GM13977 (cell line): ENCODE results near the gene DMD.

Experiments used
- DNase-seq: peaks from one replicate; pipeline ENCODE4 v3.0.0; 2012; ENCODE audit warnings: low spot score
- CTCF ChIP-seq: IDR thresholded peaks from 2 replicates; pipeline ENCODE4 v1.5.1; 2012; ENCODE audit warnings: mild to moderate bottlenecking, control low read depth; ENCODE audit not compliant: insufficient read depth; ENCODE audit errors: extremely low read depth, missing control alignments
- in situ Hi-C: fragments of 300-500 bp; cut with MboI; formaldehyde crosslinking; loops from one replicate; pipeline ENCODE4 v1.12.0; 2022; ENCODE audit warnings: low sequenced_read_pairs, low pct_unique_long_range_greater_than_20kb, mixed read lengths, inconsistent platforms; ENCODE audit not compliant: unreplicated experiment

DMD gene

GRCh38 chrX:33138677-33139249 lies 72.6 kb downstream of the DMD start:
- TF ChIP-seq CTCF: no peak
- in situ Hi-C loops: no loop called here
- no peak for DNase-seq

- DNase-seq: no peak
- in situ Hi-C loops: no loop called here
- no peak for TF ChIP-seq CTCF
Measured at GRCh38 chrX:33134164-33134563, 77.2 kb downstream of the DMD start.

- DNase-seq: no peak
- no peak for TF ChIP-seq CTCF
- in situ Hi-C loops: no loop called here
Measured at GRCh38 chrX:33133320-33133719, 78.0 kb downstream of the DMD start.

GRCh38 chrX:33132569-33132968 lies 78.8 kb downstream of the DMD start:
- TF ChIP-seq CTCF: no peak
- in situ Hi-C loops: no loop called here
- no peak for DNase-seq

GRCh38 chrX:33129607-33130006 lies 81.7 kb downstream of the DMD start:
- TF ChIP-seq CTCF: no peak
- DNase-seq: no peak
- in situ Hi-C loops: no loop called here

- TF ChIP-seq CTCF: no peak
- DNase-seq: no peak
- in situ Hi-C loops: no loop called here
Measured at GRCh38 chrX:33128048-33128805, 83.1 kb downstream of the DMD start.

- no peak for DNase-seq
Measured at GRCh38 chrX:33126469-33126868, 84.9 kb downstream of the DMD start.

More at GRCh38 chrX:33126469-33126868, 84.9 kb downstream of the DMD start:
- no peak for TF ChIP-seq CTCF
- in situ Hi-C loops: no loop called here
